ENCODE data around the gene ULK4. TPM values are rescaled to one million over a fixed set of nuclear protein-coding genes. Genes with fewer than 3 reads are reported as not detected.

Gene ULK4
- total RNA-seq, 1 experiment from 2014 or later, result 3.6 TPM

GRCh38 chr3:41239587-41239986 lies 722.3 kb downstream of the ULK4 start:
- Histone ChIP-seq H3K36me3 (peaks cover 57% of the 10 kb centered on the region), H3K27me3 (no peaks in the 10 kb centered on the region), H3K9me3 (no peaks in the 10 kb centered on the region), H3K4me3 (no peak overlapping the region)
- no peak for DNase-seq

- Histone ChIP-seq H3K27me3 (no peaks in the 10 kb centered on the region), H3K4me3 (no peak overlapping the region), H3K9me3 (no peaks in the 10 kb centered on the region), H3K36me3 (peaks cover 70% of the 10 kb centered on the region)
- no peak for DNase-seq
These were observed 724.0 kb downstream of the ULK4 start for GRCh38 chr3:41237907-41238306.

- Histone ChIP-seq H3K36me3 (peaks cover 77% of the 10 kb centered on the region), H3K27me3 (no peaks in the 10 kb centered on the region), H3K4me3 (no peak overlapping the region), H3K9me3 (no peaks in the 10 kb centered on the region)
- no peak for DNase-seq
These were observed 725.7 kb downstream of the ULK4 start for GRCh38 chr3:41236228-41236627.

GRCh38 chr3:41234823-41235721 lies 726.8 kb downstream of the ULK4 start:
- Histone ChIP-seq H3K27me3 (no peaks in the 10 kb centered on the region), H3K36me3 (peaks cover 74% of the 10 kb centered on the region)
- DNase-seq, result no peak

GRCh38 chr3:41224120-41224806 lies 737.6 kb downstream of the ULK4 start:
- H3K36me3 ChIP-seq, result peaks cover 46% of the 10 kb centered on the region
- no peak overlapping the region for H3K4me3 ChIP-seq
- H3K27me3 ChIP-seq, result no peaks in the 10 kb centered on the region
- no peaks in the 10 kb centered on the region for H3K9me3 ChIP-seq
- peak; percentile 50 for DNase-seq

More at GRCh38 chr3:41234823-41235721, 726.8 kb downstream of the ULK4 start:
- Histone ChIP-seq H3K9me3 (no peaks in the 10 kb centered on the region), H3K4me3 (no peak overlapping the region)

- Histone ChIP-seq H3K36me3 (peaks cover 41% of the 10 kb centered on the region), H3K9me3 (no peaks in the 10 kb centered on the region)
- no peak for DNase-seq
These were observed 738.2 kb downstream of the ULK4 start for GRCh38 chr3:41223691-41224090.

GRCh38 chr3:41223078-41223477 lies 738.8 kb downstream of the ULK4 start:
- no peak for DNase-seq
- peaks cover 36% of the 10 kb centered on the region for H3K36me3 ChIP-seq
- no peaks in the 10 kb centered on the region for H3K27me3 ChIP-seq
- H3K9me3 ChIP-seq, result no peaks in the 10 kb centered on the region
- H3K4me3 ChIP-seq, result no peak overlapping the region

More at GRCh38 chr3:41223691-41224090, 738.2 kb downstream of the ULK4 start:
- Histone ChIP-seq H3K4me3 (no peak overlapping the region), H3K27me3 (no peaks in the 10 kb centered on the region)

- no peak overlapping the region for H3K4me3 ChIP-seq
- H3K27me3 ChIP-seq, result no peaks in the 10 kb centered on the region
- DNase-seq, result no peak
- H3K36me3 ChIP-seq, result peaks cover 30% of the 10 kb centered on the region
- no peaks in the 10 kb centered on the region for H3K9me3 ChIP-seq
These were observed 739.4 kb downstream of the ULK4 start for GRCh38 chr3:41222501-41222900.

- no peak for DNase-seq
- peaks cover 25% of the 10 kb centered on the region for H3K36me3 ChIP-seq
- H3K9me3 ChIP-seq, result no peaks in the 10 kb centered on the region
These were observed 739.9 kb downstream of the ULK4 start for GRCh38 chr3:41222012-41222411.

GRCh38 chr3:41220906-41221677 lies 740.8 kb downstream of the ULK4 start:
- Histone ChIP-seq H3K9me3 (no peaks in the 10 kb centered on the region), H3K27me3 (no peaks in the 10 kb centered on the region), H3K36me3 (peaks cover 18% of the 10 kb centered on the region), H3K4me3 (no peak overlapping the region)
- DNase-seq, result no peak

More at GRCh38 chr3:41222012-41222411, 739.9 kb downstream of the ULK4 start:
- H3K4me3 ChIP-seq, result no peak overlapping the region
- H3K27me3 ChIP-seq, result no peaks in the 10 kb centered on the region

- no peak for DNase-seq
- Histone ChIP-seq H3K36me3 (peaks cover under 1% of the 10 kb centered on the region), H3K27me3 (no peaks in the 10 kb centered on the region), H3K9me3 (no peaks in the 10 kb centered on the region), H3K4me3 (no peak overlapping the region)
These were observed 742.5 kb downstream of the ULK4 start for GRCh38 chr3:41219424-41219823.

- no peak for DNase-seq
- no peak overlapping the region for H3K4me3 ChIP-seq
- H3K9me3 ChIP-seq, result no peaks in the 10 kb centered on the region
- H3K27me3 ChIP-seq, result no peaks in the 10 kb centered on the region
- no peaks in the 10 kb centered on the region; the same call in 1 of the 2 replicates for H3K36me3 ChIP-seq
These were observed 744.9 kb downstream of the ULK4 start for GRCh38 chr3:41216993-41217392.

- no peaks in the 10 kb centered on the region for H3K27me3 ChIP-seq
- H3K4me3 ChIP-seq, result no peak overlapping the region
- no peaks in the 10 kb centered on the region for H3K9me3 ChIP-seq
- no peaks in the 10 kb centered on the region; the same call in 1 of the 2 replicates for H3K36me3 ChIP-seq
- no peak for DNase-seq
These were observed 745.5 kb downstream of the ULK4 start for GRCh38 chr3:41216422-41216821.

GRCh38 chr3:41213588-41213987 lies 748.3 kb downstream of the ULK4 start:
- Histone ChIP-seq H3K9me3 (no peaks in the 10 kb centered on the region), H3K4me3 (no peak overlapping the region), H3K36me3 (peaks cover 4% of the 10 kb centered on the region), H3K27me3 (no peaks in the 10 kb centered on the region)
- DNase-seq, result no peak

GRCh38 chr3:41212088-41212487 lies 749.8 kb downstream of the ULK4 start:
- peaks cover 4% of the 10 kb centered on the region; the same call in 1 of the 2 replicates for H3K36me3 ChIP-seq
- no peak for DNase-seq
- H3K4me3 ChIP-seq, result no peak overlapping the region
- no peaks in the 10 kb centered on the region for H3K27me3 ChIP-seq
- no peaks in the 10 kb centered on the region for H3K9me3 ChIP-seq

GRCh38 chr3:41210966-41211365 lies 750.9 kb downstream of the ULK4 start:
- DNase-seq, result no peak
- Histone ChIP-seq H3K27me3 (no peaks in the 10 kb centered on the region), H3K9me3 (no peaks in the 10 kb centered on the region), H3K4me3 (no peak overlapping the region), H3K36me3 (peaks cover 4% of the 10 kb centered on the region; the same call in 1 of the 2 replicates)

GRCh38 chr3:41209646-41210045 lies 752.3 kb downstream of the ULK4 start:
- H3K4me3 ChIP-seq, result no peak overlapping the region
- H3K36me3 ChIP-seq, result peaks cover 4% of the 10 kb centered on the region; the same call in 1 of the 2 replicates
- no peaks in the 10 kb centered on the region for H3K9me3 ChIP-seq
- DNase-seq, result no peak
- H3K27me3 ChIP-seq, result no peaks in the 10 kb centered on the region

All from MG63 (cell line).